Measurements from ENCODE around the gene IRF4.

IRF4 gene

GRCh38 chr6:391559-392440, at the start of gene IRF4:
TSS of gene IRF4 (plus strand) at chr6:391752. CDS start at chr6:393153, 1,401 bp downstream.
- DNase-seq = peak; percentile 76

- DNase-seq = no peak
These were observed 49.4 kb upstream of the IRF4 start for GRCh38 chr6:341914-342831.

DNA sequence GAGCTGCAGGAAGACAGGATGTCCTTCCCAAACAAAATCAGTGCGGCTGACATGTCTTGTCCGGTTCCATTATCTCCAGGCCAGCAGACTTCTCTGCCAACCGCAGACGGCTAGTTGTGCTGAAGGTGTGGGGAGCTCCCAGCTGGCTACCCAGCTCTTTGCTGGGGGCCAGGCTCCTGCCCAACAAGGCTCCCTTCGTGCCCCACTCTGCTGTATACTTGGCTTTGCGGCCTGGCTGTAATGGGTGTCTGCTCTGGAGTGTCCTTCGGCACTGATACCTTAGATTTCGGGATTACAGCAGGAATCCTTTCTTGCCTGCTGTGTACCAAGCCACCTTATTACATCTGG, 48.7 kb upstream of the IRF4 start:
- DNase-seq = no peak

DNA sequence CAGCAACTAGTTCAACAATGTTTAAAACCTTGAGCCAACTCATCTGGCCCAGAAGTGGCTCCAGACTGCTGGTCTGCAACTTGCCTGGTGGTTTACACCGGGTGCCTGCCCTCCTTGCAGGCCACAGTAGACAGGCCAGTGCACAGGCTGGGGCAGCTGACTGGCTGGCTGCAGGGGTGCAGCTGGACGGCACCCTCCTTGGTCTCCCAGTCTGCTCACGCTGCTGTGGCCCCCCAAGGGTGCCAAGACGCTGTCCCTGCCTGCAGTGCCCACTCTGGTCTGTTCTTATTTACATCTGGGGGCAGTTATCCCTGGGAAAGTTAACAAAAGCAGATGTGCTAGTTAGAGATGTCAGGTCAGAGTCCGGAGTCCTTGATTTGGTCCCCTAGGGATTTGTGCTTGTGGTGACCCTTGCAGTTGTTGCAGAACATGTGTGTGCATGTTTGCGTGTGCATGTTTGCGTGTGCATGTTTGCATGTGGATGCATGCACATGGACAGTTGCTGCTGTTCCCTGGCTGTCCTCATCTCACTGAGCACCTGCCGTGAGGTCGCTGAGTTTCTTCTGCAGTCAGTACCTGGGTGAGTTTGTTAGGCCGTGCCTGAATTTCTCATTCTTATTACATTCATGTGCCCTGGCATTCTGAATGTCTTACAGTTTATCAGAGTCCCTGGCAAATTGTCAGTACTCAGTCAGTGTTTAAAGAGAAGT, 48.2 kb upstream of the IRF4 start:
- no peak for DNase-seq

GRCh38 chr6:343960-344815, 47.4 kb upstream of the IRF4 start:
- DNase-seq = no peak

DNA sequence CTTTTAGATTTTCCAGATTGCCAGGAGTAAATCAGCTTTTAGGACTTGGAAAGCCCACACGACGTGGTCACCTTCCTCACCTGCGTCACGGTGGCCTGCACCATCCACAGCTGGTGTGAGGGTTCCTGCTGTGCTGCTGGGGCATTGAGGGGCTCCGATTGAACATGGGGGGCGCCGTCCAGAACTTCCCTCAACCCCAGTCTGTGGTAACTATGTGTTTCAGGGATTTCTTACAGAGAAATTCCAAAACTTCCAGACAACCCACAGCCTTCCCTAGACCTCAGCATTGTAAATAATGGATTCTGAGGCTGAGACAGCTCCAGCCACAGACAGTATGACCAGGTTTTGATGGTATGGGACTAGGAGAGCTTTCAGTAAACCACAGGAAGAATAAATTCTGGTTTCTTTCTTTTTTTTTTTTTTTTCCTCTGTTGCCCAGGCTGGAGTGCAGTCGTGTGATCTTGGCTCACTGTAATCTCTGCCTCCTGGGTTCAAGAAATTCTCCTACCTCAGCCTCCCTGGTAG, 46.7 kb upstream of the IRF4 start:
- no peak for DNase-seq

DNA sequence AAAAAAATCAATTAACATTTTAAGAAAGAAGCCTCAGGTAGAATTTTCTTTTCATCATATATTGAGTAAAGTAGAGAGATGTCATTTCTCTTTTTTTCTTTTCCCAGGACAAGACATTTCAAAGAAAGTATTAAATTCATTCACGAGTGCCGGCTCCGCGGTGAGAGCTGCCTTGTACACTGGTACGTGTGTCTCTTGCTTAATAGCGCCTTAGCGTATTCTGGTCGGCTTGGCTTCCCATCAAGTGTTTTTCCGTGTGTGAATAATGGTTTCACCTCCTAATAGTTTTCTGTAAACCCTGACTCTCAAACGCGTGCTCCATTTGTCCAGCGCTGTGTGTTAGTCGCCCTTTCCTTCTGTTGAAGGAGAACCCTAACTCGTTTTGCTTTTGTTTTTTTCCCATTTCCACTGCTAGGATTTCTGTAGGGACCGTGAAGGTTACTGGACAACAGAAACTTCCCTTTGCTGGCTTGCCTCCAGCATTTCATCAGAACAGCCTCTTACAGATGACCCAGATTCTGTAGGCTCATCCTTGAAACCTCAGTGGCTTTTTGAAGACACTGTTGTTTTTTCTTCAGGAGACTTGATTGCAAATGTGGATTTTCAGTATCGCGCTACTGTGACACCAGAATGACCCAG, 45.7 kb upstream of the IRF4 start:
- no peak for DNase-seq

DNA sequence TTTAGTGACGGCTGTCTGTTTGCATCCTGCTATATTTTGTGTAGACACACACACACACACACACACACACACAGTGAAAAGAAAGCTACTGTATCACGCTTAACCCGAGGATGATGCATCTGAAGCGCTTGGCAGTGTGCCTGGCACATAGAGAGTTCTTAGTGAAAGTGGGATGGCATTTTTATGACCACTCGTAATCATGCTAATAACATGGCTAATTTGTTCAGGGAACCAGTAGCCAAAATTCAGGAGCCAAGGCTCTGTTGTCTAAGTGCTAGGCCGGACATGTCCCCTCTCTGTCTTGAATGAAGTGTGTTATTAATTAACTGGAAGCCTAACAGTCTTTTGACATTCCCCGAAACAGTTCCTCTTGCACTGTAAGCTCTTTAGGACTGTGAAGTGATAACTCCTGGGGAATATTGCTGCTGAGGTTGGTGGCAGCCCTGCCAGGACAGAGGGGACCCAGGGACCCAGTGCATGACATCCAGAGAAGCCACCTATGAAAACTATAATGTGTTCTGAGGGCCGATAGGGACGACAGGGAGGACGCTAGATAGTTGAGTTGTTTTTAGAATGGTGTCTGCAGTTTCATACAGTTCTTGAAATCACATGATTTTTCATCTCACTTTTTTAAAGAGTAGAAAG, 45.0 kb upstream of the IRF4 start:
- DNase-seq = no peak

GRCh38 chr6:347232-347631, 44.3 kb upstream of the IRF4 start:
- DNase-seq = no peak

DNA sequence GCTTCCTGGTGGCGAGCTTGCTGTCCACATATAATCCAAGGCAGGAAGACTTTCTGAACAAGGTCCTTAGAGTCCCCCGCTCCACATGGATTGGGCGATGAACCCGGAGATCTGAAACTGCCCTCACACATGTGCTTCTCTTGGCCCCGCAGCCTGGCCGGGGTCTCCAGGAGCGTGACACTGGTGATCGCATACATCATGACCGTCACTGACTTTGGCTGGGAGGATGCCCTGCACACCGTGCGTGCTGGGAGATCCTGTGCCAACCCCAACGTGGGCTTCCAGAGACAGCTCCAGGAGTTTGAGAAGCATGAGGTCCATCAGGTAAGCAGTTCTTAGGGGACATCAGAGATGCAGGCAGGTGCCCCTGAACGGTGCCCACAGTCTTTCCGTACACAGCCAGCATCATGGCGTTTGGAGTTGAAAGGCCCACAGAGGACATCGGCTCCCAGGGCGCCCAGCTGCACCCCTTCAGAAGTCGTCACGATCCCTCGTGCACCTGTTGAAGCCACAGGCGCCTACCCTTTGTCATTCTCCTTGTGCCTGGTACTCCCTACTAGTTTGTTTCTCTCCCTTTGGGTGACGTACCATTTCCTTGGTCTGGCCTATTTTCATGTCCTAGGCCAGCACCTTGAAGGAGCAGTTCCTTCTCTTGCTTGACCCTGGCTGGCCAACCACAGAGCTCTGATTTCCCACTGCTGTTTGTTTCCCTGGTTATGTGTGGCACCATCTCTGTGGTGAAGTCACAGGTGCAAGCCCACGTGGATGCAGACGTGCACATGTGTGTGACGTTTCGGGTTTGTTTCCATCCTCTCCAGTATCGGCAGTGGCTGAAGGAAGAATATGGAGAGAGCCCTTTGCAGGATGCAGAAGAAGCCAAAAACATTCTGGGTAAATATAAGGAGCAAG, 43.3 kb upstream of the IRF4 start:
- DNase-seq = no peak

DNA sequence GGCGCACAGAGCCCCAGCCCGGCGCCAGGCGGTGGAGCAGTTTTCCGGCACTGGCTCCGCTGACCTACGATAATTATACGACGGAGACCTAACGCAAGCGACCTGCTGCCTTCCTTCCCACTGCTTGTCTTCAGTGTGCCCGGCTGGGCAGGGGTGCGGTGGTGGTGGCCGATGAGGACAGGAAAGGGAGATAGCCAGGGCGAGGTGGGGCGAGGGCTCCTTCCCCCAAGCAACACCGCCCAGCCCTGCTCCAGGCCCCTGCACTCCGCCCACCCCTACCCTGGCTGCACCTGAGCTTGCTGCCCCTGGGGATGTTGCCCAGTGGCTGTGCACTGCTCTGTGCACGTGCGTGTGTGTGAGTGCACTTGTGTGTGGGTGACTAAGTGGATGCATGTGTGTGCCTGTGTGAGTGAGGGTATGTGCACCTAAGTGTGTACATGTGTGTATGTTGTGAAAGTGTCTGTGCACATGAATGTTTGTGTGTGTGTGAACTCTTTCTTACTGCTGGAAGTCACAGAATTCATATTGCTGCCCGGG, 42.6 kb upstream of the IRF4 start:
- no peak for DNase-seq

- DNase-seq = no peak
These were observed 42.0 kb upstream of the IRF4 start for GRCh38 chr6:349491-349921.

DNA sequence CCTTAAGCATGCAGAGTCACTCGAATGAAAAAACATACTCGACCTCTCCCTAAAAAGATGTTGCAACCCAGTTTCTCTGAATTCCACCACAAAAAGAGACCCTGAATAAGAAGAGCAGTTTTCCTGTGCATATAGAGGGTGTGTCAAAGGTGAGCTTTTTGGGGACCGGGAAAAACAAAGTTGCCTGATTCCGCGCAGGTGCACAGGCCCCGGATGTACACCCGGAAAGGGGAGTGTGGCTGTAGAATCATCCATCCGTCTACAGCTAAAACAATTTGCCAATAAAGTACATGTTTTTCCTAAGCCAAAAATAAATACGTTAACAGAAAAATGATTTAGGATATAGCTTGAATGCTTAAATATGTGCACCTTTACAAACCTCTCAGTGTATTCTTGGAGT, 41.2 kb upstream of the IRF4 start:
- no peak for DNase-seq

DNA sequence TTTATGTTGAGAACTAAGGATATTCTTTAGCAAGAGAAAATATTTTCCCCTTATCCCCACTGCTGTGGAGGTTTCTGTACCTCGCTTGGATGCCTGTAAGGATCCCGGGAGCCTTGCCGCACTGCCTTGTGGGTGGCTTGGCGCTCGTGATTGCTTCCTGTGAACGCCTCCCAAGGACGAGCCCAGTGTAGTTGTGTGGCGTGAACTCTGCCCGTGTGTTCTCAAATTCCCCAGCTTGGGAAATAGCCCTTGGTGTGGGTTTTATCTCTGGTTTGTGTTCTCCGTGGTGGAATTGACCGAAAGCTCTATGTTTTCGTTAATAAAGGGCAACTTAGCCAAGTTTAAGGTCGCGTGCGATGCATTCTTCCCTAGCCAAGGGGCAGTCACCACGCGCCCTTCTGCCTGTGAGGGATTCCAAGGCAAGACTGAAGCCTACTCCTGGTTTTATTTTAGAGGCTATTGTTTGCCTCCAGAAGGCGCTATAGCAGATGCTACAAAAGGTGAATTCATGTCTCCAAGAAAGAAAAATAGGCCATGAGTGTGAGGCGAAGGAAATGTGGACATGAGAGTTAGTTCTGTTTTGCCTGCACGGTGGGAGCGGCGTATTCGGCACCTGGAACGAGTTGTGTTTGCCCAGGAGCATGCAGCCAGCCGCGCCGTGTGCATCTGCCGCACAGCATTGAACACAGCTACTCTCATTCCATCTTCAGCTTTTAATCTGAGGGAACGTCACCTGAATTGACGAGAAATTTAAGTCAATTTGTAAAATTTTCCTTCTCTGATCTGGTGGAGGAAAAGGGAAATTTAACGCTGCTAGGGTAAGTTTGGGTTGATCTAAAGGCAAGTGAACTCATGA, 40.3 kb upstream of the IRF4 start:
- DNase-seq = no peak

GRCh38 chr6:351867-352289, 39.7 kb upstream of the IRF4 start:
- no peak for DNase-seq

DNA sequence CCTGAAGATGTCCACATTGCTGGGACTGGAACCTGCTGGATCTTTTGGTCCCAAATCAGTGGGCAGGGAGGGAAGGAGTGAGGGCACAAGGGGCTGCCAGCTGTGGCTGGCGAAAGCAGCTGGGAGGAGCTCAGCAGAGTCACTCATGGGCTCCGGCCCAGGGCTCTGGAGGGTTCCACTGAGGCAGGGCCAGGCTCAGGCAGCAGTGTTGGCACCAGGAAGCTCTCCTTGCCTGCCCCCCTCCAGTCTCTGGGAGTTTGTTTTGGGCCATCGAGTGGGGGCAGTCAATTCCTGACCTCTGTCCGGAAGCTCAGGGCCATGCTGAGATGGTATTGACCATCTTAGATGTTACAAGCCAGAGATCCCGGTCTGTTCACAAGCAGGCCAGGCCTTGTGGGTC, 39.1 kb upstream of the IRF4 start:
- DNase-seq = no peak

- DNase-seq = no peak
These were observed 38.6 kb upstream of the IRF4 start for GRCh38 chr6:352896-353470.

Data from activated naive CD4-positive, alpha-beta T cell treated with Interleukin-2 at 50 U/mL for 16 hours (primary cell).